Measurements from ENCODE around the gene PPP2R5E.
A peak's percentile ranks its signal among the peaks of the same experiment; 100 is the strongest.

PPP2R5E gene

DNA sequence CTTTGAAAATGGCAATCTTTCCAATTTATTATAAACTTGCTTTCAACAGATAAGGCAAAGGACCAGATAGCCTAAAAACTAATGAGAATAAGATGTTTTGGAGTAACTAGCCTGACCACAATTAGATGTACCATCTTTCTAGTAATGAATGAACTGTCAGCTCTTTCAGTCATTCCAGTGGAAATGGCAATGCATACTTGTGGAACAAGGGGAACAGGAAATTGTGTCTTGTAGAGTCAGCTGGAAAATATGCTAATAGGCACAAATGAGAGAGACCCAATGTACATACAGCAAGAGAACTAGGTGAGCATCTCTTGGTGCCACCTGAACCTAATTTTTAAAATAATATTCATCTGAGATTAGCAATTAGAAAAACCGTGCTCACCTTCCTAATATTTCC is 148.3 kb downstream of the PPP2R5E start:
- no peak overlapping the region for H3K4me3 ChIP-seq (ENCODE audit: low read depth, low read length)
- TF ChIP-seq, protein P1, sequence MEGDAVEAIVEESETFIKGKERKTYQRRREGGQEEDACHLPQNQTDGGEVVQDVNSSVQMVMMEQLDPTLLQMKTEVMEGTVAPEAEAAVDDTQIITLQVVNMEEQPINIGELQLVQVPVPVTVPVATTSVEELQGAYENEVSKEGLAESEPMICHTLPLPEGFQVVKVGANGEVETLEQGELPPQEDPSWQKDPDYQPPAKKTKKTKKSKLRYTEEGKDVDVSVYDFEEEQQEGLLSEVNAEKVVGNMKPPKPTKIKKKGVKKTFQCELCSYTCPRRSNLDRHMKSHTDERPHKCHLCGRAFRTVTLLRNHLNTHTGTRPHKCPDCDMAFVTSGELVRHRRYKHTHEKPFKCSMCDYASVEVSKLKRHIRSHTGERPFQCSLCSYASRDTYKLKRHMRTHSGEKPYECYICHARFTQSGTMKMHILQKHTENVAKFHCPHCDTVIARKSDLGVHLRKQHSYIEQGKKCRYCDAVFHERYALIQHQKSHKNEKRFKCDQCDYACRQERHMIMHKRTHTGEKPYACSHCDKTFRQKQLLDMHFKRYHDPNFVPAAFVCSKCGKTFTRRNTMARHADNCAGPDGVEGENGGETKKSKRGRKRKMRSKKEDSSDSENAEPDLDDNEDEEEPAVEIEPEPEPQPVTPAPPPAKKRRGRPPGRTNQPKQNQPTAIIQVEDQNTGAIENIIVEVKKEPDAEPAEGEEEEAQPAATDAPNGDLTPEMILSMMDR (IDR thresholded peaks at IDR 0.05; ENCODE audit: low read depth, low read length, missing control alignments), result no peak
- DNase-seq (ENCODE audit: low read depth), result no peak

DNA sequence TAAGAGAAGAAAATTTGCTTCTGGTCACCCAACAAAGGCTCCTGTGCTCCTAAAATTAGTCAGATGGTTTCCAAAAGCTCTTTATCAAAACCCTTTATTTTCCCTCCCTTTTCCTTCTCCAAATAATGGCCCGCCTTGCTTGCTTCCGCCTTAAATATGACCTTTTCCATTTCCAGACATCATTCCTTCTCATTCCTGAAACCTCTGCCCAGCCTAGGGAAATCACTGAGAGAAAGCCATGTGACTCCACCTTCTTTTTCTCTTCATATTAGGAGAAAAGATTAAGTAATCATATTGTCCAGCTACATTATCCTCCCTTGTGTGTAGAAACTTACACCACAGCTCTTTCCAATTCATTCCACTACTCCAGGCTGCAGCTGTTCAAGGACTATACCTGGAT is 148.7 kb downstream of the PPP2R5E start:
- H3K4me3 ChIP-seq (ENCODE audit: low read depth, low read length), result no peak overlapping the region
- TF ChIP-seq, protein P1 (IDR thresholded peaks at IDR 0.05; ENCODE audit: low read depth, low read length, missing control alignments), result no peak
- no peak for DNase-seq (ENCODE audit: low read depth)

DNA sequence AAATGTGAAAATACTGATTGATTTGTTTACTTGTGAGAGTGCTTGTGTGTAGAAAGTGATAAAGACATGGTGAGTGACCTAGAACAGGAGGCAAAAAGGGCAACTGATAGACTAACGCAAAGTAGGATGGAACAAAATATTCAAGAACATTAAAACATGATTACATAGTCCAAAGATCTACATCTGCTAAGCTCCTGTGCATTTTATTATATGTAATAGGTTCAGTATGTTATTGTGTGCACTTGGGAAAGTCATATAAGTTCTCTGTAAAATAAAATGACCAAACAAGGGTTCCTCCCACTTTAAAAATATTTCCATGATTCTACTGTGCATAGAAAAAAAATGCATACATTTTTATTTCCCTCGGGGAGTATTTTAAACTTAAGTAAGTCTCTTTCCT is 150.2 kb downstream of the PPP2R5E start:
- no peak overlapping the region for H3K4me3 ChIP-seq (ENCODE audit: low read depth, low read length)
- no peak for DNase-seq (ENCODE audit: low read depth)
- TF ChIP-seq, protein P1 (IDR thresholded peaks at IDR 0.05; ENCODE audit: low read depth, low read length, missing control alignments), result no peak

DNA sequence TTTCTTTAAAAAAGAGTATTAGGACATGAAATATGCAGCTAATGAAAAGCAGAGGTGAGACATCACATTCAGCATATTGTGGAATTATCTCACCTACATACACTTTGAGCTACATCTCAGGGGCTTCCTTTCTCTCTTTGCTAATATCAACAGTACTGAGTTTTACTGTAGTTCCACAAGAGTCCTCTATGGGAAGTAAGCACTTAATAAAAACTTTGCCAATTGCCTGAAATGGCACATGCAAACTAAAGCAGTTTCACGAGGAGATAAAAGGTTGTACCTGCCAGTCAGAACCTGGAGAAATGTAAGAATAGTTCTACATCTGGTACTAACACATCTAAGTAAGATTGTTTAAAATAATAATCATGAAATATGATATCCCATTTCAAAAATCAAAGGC is 150.9 kb downstream of the PPP2R5E start:
- no peak for DNase-seq (ENCODE audit: low read depth)
- no peak overlapping the region for H3K4me3 ChIP-seq (ENCODE audit: low read depth, low read length)
- TF ChIP-seq, protein P1 (IDR thresholded peaks at IDR 0.05; ENCODE audit: low read depth, low read length, missing control alignments), result no peak

DNA sequence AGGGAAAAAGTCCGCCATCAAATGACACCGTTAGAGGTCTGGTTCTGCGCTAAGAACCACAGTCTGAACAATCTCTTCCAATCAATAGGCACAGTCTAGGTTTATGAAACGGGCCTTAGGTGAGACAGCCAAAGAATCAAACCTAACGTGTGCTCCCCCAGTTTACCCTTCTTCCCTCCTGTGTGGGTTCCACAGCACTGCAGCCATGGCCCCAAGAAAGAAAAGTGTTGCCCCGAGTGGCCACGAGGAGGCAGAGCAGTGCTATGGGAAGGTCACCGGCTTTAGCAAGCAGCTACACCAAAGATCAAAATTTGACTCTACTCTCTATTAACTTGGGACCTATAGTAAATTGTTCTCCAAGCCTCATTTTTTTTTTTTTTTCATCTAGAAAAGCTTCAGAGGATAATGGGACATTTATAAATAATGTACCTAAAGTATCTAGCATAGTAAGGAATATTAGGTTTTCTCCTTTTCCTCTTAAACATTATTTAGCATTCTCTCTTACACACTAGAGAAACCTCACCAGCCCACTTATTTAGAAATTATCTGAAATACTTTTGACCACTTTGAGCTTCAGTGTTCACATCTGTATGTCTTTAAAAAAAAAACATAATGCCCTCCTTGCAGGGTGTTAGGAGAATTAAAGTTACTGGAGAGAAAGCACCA is 154.3 kb downstream of the PPP2R5E start:
- no peak overlapping the region for H3K4me3 ChIP-seq (ENCODE audit: low read depth, low read length)
- DNase-seq (ENCODE audit: low read depth), result peak; percentile 24
- TF ChIP-seq, protein P1 (IDR thresholded peaks at IDR 0.05; ENCODE audit: low read depth, low read length, missing control alignments), result peak; percentile 88

DNA sequence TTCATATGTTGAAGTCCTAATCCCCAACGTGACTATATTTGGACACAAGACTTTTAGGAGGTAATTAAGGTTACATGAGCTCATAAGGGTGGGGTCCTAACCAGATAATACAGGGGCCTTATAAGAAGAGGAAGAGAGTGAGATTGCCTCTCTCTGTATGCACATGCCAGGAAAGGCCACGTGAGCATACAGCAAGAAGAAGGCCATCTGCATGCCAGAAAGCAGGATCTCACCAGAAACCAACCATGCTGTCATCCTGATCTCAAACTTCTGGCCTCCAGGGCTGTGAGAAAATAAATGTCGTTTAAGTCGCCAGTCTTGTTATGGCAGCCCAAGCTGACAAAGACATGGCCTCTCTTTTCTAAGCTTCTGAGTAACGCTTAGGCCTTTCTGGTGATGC is 155.5 kb downstream of the PPP2R5E start:
- no peak for DNase-seq (ENCODE audit: low read depth)
- TF ChIP-seq, protein P1 (IDR thresholded peaks at IDR 0.05; ENCODE audit: low read depth, low read length, missing control alignments), result no peak
- no peak overlapping the region for H3K4me3 ChIP-seq (ENCODE audit: low read depth, low read length)

DNA sequence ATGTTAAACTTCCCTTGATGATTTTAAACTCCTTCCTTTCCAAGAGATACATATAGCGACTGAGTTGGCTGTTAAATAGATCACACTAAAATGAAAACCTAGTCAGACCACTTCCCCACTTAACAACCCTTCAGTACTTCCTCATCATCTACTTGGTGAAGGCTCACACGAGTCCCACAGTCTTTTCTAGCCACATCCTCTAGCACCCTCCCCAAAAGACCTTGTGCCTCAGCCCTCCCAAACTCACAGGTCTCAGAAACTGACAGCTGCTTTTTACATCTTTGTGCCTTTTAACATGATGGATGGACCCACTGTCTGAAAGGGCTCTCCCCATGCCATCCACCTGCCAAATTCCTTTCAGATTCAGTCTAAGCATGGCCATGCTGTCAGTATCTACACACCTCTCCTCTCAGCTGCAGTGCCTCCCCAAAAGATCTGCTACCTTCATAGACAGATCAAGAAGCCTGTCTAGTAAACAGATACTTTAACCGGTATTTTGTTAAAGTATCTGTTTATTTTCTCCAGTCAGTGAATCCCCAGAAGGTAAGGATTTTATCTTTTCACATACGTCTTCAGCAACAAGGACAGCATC is 159.3 kb downstream of the PPP2R5E start:
- TF ChIP-seq, protein P1 (IDR thresholded peaks at IDR 0.05; ENCODE audit: low read depth, low read length, missing control alignments), result no peak

More for the DNA sequence above, 159.3 kb downstream of the PPP2R5E start:
- DNase-seq (ENCODE audit: low read depth), result peak; percentile 18
- no peak overlapping the region for H3K4me3 ChIP-seq (ENCODE audit: low read depth, low read length)
